CD14-positive monocyte (primary cell): ENCODE results near the gene ATP2B1. TPM values are rescaled to one million over a fixed set of nuclear protein-coding genes. Genes with fewer than 3 reads are reported as not detected.

Experiments
- DNase-seq, 3 donors: peaks; one replicate each; pipeline ENCODE4 v3.0.0-alpha.2; 2011 to 2022
- H2AFZ ChIP-seq: 2 replicates; pipeline ENCODE4 v1.6.0; 2012; ENCODE audit warnings: mild to moderate bottlenecking, low read depth, low read length, inconsistent platforms; ENCODE audit not compliant: insufficient read depth, poor library complexity, severe bottlenecking
- H3K27ac ChIP-seq, 2 donors: 1 replicate in 1 of 2; 2 replicates in 1 of 2; pipeline ENCODE4 v1.5.1; 2012 to 2013; ENCODE audit warnings: low read length in 2 of 2, control low read depth in 1 of 2, inconsistent platforms in 1 of 2, low read depth in 1 of 2, mild to moderate bottlenecking in 1 of 2
- H3K27me3 ChIP-seq, 2 donors: one replicate each; pipeline versions ENCODE4 v1.6.0 to v1.6.1; 2011 to 2013; ENCODE audit warnings: low read length in 2 of 2; ENCODE audit not compliant: control insufficient read depth in 2 of 2, insufficient read depth in 2 of 2
- H3K36me3 ChIP-seq, 2 donors: replicated peaks in 1 of 2; 1 replicate in 1 of 2; 2 replicates in 1 of 2; pipeline versions ENCODE4 v1.5.1 to v1.6.1; 2012 to 2013; ENCODE audit warnings: low read length in 2 of 2, control low read depth in 1 of 2, inconsistent platforms in 1 of 2, mild to moderate bottlenecking in 1 of 2; ENCODE audit not compliant: insufficient read depth in 2 of 2, control insufficient read depth in 1 of 2
- H3K4me1 ChIP-seq, 2 donors: 1 replicate in 1 of 2; 2 replicates in 1 of 2; pipeline versions ENCODE4 v1.5.1 to v1.6.1; 2012 to 2013; ENCODE audit warnings: low read length in 2 of 2, control low read depth in 1 of 2, inconsistent platforms in 1 of 2, mild to moderate bottlenecking in 1 of 2, moderate library complexity in 1 of 2; ENCODE audit not compliant: insufficient read depth in 2 of 2, control insufficient read depth in 1 of 2
- H3K4me2 ChIP-seq: replicated peaks from 2 replicates; pipeline ENCODE3; 2012; ENCODE audit warnings: low read length, moderate library complexity, mild to moderate bottlenecking; ENCODE audit not compliant: poor library complexity, severe bottlenecking; ENCODE audit errors: extremely low read depth
- H3K4me3 ChIP-seq, 3 experiments: fragments of 200-600 bp in 1 of 3; sonication (generic) in 1 of 3; replicated peaks in 1 of 3; 1 replicate in 2 of 3; 2 replicates in 1 of 3; pipeline ENCODE4 v1.5.1; 2011 to 2013; ENCODE audit warnings: low read length in 3 of 3, mild to moderate bottlenecking in 3 of 3, control low read depth in 2 of 3, low read depth in 2 of 3, inconsistent platforms in 1 of 3, moderate library complexity in 1 of 3
- H3K79me2 ChIP-seq: 2 replicates; pipeline ENCODE4 v1.6.0; 2012; ENCODE audit warnings: mild to moderate bottlenecking, control low read depth, inconsistent platforms, low read length, moderate library complexity; ENCODE audit not compliant: insufficient read depth
- H3K9ac ChIP-seq: 2 replicates; pipeline ENCODE4 v1.6.0; 2017; ENCODE audit warnings: low read length, mild to moderate bottlenecking; ENCODE audit not compliant: insufficient read depth, poor library complexity, severe bottlenecking
- H3K9me3 ChIP-seq, 2 donors: replicated peaks in 1 of 2; 1 replicate in 1 of 2; 2 replicates in 1 of 2; pipeline versions ENCODE4 v1.5.1 to v1.6.1; 2012 to 2013; ENCODE audit warnings: low read length in 2 of 2, control low read depth in 1 of 2; ENCODE audit not compliant: control insufficient read depth in 1 of 2, insufficient read depth in 1 of 2
- H4K20me1 ChIP-seq: 2 replicates; pipeline ENCODE4 v1.6.0; 2012; ENCODE audit warnings: mild to moderate bottlenecking, low read length, control low read depth, moderate library complexity; ENCODE audit not compliant: insufficient read depth
- H3K27ac Mint-ChIP-seq, 7 donors: one replicate each; pipeline ENCODE4 v1.8.0; 2020; ENCODE audit warnings: mild to moderate bottlenecking in 7 of 7, mixed read lengths in 7 of 7, moderate library complexity in 6 of 7, inconsistent platforms in 2 of 7
- H3K27me3 Mint-ChIP-seq, 3 donors: one replicate each; pipeline ENCODE4 v1.8.0; 2021 to 2022; ENCODE audit warnings: low read depth in 3 of 3, mild to moderate bottlenecking in 3 of 3, mixed read lengths in 3 of 3, moderate library complexity in 3 of 3, inconsistent platforms in 1 of 3
- H3K36me3 Mint-ChIP-seq, 2 donors: one replicate each; pipeline ENCODE4 v1.8.0; 2020; ENCODE audit warnings: mixed read lengths in 2 of 2, inconsistent platforms in 1 of 2, mild to moderate bottlenecking in 1 of 2
- H3K4me1 Mint-ChIP-seq: one replicate; pipeline ENCODE4 v1.8.0; 2020; ENCODE audit warnings: mild to moderate bottlenecking, mixed read lengths
- H3K4me3 Mint-ChIP-seq, 2 donors: one replicate each; pipeline ENCODE4 v1.8.0; 2020; ENCODE audit warnings: mild to moderate bottlenecking in 2 of 2, mixed read lengths in 2 of 2, moderate library complexity in 1 of 2
- H3K9me3 Mint-ChIP-seq, 7 donors: one replicate each; pipeline ENCODE4 v1.8.0; 2020 to 2022; ENCODE audit warnings: mixed read lengths in 7 of 7, mild to moderate bottlenecking in 6 of 7, moderate library complexity in 6 of 7, inconsistent platforms in 2 of 7
- WGBS: methylation state at CpG from one replicate; pipeline ENCODE4 v1.1.5; 2013; ENCODE audit warnings: missing lambda C conversion rate; ENCODE audit not compliant: insufficient coverage; 5-methylcytosine and 5-hydroxymethylcytosine counted together
- intact Hi-C, 2 donors: fragments of 100-400 bp; cut with micrococcal nuclease; formaldehyde crosslinking; loops; one replicate each; pipeline versions ENCODE4 v1.15.0 to v1.15.1; 2023
- polyA plus RNA-seq, 3 donors: library from polyadenylated mRNA; depleted of rRNA in 1 of 3; unstranded in 2 of 3; stranded (reverse) in 1 of 3; fragments of 300-500 nt in 2 of 3; fragments of >200 nt in 1 of 3; fragmentation: Illumina TruSeq in 2 of 3; gene quantifications; 1 replicate in 2 of 3; 2 replicates in 1 of 3; pipeline ENCODE4 v1.2.3, GENCODE V29; 2012 to 2021
- TF ChIP-seq, protein P1 (sequence below): fragments of 200-600 bp; IDR thresholded peaks from one replicate; pipeline ENCODE4 v1.8.0; 2022; ENCODE audit warnings: antibody characterized with exemption, mild to moderate bottlenecking

ATP2B1 gene
- polyA plus RNA-seq, 3 donors = 35.9 to 59.3 (median 53.9) TPM

GRCh38 chr12:89621521-89621920, 87.1 kb downstream of the ATP2B1 start:
- no peaks in the 10 kb centered on the region for H3K79me2 ChIP-seq
- Mint-ChIP-seq H3K9me3 (no peaks in the 10 kb centered on the region), H3K4me3 (no peak overlapping the region), H3K27ac (no peak overlapping the region), H3K36me3 (peaks cover 65 to 67% of the 10 kb centered on the region in 2 donors), H3K4me1 (no peaks in the 10 kb centered on the region), H3K27me3 (no peaks in the 10 kb centered on the region)
- no peak overlapping the region for H2AFZ ChIP-seq
- WGBS = 0% methylated on average over 1 of the region's 1 CpG
- TF ChIP-seq, protein P1, sequence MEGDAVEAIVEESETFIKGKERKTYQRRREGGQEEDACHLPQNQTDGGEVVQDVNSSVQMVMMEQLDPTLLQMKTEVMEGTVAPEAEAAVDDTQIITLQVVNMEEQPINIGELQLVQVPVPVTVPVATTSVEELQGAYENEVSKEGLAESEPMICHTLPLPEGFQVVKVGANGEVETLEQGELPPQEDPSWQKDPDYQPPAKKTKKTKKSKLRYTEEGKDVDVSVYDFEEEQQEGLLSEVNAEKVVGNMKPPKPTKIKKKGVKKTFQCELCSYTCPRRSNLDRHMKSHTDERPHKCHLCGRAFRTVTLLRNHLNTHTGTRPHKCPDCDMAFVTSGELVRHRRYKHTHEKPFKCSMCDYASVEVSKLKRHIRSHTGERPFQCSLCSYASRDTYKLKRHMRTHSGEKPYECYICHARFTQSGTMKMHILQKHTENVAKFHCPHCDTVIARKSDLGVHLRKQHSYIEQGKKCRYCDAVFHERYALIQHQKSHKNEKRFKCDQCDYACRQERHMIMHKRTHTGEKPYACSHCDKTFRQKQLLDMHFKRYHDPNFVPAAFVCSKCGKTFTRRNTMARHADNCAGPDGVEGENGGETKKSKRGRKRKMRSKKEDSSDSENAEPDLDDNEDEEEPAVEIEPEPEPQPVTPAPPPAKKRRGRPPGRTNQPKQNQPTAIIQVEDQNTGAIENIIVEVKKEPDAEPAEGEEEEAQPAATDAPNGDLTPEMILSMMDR = no peak
- peaks cover 25% of the 10 kb centered on the region for H4K20me1 ChIP-seq
- H3K27ac ChIP-seq = no peak overlapping the region
- H3K9me3 ChIP-seq = no peaks in the 10 kb centered on the region
- intact Hi-C loops = no loop called here
- H3K9ac ChIP-seq = no peak overlapping the region
- H3K4me3 ChIP-seq = no peak overlapping the region
- no peak overlapping the region for H3K4me2 ChIP-seq
- DNase-seq = peak; percentile 19 to 48 (median 31)
- no peaks in the 10 kb centered on the region for H3K27me3 ChIP-seq
- H3K4me1 ChIP-seq = no peaks in the 10 kb centered on the region
- H3K36me3 ChIP-seq = peaks cover 45 to 84% of the 10 kb centered on the region in 2 donors

DNA sequence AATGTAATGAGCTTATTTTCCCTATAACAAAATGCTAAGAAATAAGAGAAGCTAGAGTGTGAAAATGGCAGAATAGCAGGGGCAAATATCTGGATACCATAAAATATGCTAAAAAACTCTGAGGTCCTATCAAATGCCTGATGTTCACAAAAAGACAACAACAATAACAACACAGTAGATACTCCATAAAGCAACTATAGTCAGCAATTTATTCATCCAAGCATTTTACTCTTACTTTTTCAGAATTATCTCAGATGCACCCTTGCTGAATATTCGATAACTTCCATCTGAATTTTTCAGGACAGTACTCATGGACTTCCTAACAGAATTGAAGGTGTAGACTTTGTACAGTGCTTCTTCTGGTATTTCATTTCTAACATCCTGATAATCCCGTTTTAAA, 88.9 kb downstream of the ATP2B1 start:
- no peak overlapping the region for H3K27ac ChIP-seq
- peaks cover 22% of the 10 kb centered on the region for H4K20me1 ChIP-seq
- Mint-ChIP-seq H3K4me3 (no peak overlapping the region), H3K27ac (no peak overlapping the region), H3K9me3 (no peaks in the 10 kb centered on the region), H3K4me1 (no peaks in the 10 kb centered on the region), H3K36me3 (peaks cover 64 to 65% of the 10 kb centered on the region in 2 donors), H3K27me3 (no peaks in the 10 kb centered on the region)
- TF ChIP-seq, protein P1 = no peak
- H3K36me3 ChIP-seq = peaks cover 41 to 84% of the 10 kb centered on the region in 2 donors
- WGBS = no CpG with 5 or more reads among the region's 2 CpGs
- H3K27me3 ChIP-seq = no peaks in the 10 kb centered on the region
- no peaks in the 10 kb centered on the region for H3K4me1 ChIP-seq
- intact Hi-C loops = no loop called here
- H3K9ac ChIP-seq = no peak overlapping the region
- DNase-seq = no peak
- H2AFZ ChIP-seq = no peak overlapping the region
- no peaks in the 10 kb centered on the region for H3K9me3 ChIP-seq
- H3K4me3 ChIP-seq = no peak overlapping the region
- no peaks in the 10 kb centered on the region for H3K79me2 ChIP-seq
- no peak overlapping the region for H3K4me2 ChIP-seq
